PFSK-1 (cell line): Measurements from ENCODE around the gene MYO5B.

Source experiments
- POLR2AphosphoS5 ChIP-seq: IDR thresholded peaks from 2 replicates; pipeline ENCODE4 v1.6.1; 2012; ENCODE audit warnings: low read depth, mild to moderate bottlenecking, control low read depth, low read length, moderate library complexity
- REST ChIP-seq, 2 experiments: IDR thresholded peaks; 2 replicates each; pipeline versions ENCODE4 v1.6.1 to v1.8.0; 2011 to 2012; ENCODE audit warnings: low read depth in 2 of 2, low read length in 2 of 2, control low read depth in 1 of 2, inconsistent platforms in 1 of 2, mild to moderate bottlenecking in 1 of 2, moderate library complexity in 1 of 2; ENCODE audit not compliant: insufficient read depth in 1 of 2
- SIN3A ChIP-seq: IDR thresholded peaks from 2 replicates; pipeline ENCODE4 v1.6.1; 2012; ENCODE audit warnings: mild to moderate bottlenecking, low read length, moderate library complexity, borderline replicate concordance; ENCODE audit not compliant: insufficient read depth

GRCh38 chr18:50127516-50128210 is 67.3 kb downstream of the MYO5B start:
- TF ChIP-seq REST (IDR thresholded peaks at IDR 0.05; ENCODE audit: insufficient read depth in 1 of 2, low read depth in 2 of 2, low read length in 2 of 2) (no peak), POLR2AphosphoS5 (no peak), SIN3A (no peak)
